Epidermal melanocyte (primary cell): ENCODE results near the gene APCDD1.

Experiments used
- DNase-seq: peaks from one replicate; pipeline ENCODE4 v3.0.0; 2011; ENCODE audit warnings: low spot score; ENCODE audit not compliant: insufficient read length

Gene APCDD1

GRCh38 chr18:10431680-10432079, 22.8 kb upstream of the APCDD1 start:
- DNase-seq, result no peak

- no peak for DNase-seq
Observed at GRCh38 chr18:10432781-10433180, 21.7 kb upstream of the APCDD1 start.

- no peak for DNase-seq
Observed at GRCh38 chr18:10436160-10436559, 18.3 kb upstream of the APCDD1 start.

GRCh38 chr18:10437837-10438236, 16.6 kb upstream of the APCDD1 start:
- DNase-seq, result no peak

- no peak for DNase-seq
Observed at GRCh38 chr18:10439898-10440297, 14.5 kb upstream of the APCDD1 start.

GRCh38 chr18:10440884-10441283, 13.6 kb upstream of the APCDD1 start:
- no peak for DNase-seq

- DNase-seq, result no peak
Observed at GRCh38 chr18:10441472-10441871, 13.0 kb upstream of the APCDD1 start.

- no peak for DNase-seq
Observed at GRCh38 chr18:10442551-10442971, 11.9 kb upstream of the APCDD1 start.

- DNase-seq, result no peak
Observed at GRCh38 chr18:10443001-10443400, 11.4 kb upstream of the APCDD1 start.

GRCh38 chr18:10444314-10445006, 10.0 kb upstream of the APCDD1 start:
- DNase-seq, result no peak

- DNase-seq, result no peak
Observed at GRCh38 chr18:10449396-10449795, 5.0 kb upstream of the APCDD1 start.

GRCh38 chr18:10450986-10451385, 3.4 kb upstream of the APCDD1 start:
- no peak for DNase-seq

GRCh38 chr18:10453261-10453805, 1.1 kb upstream of the APCDD1 start:
- no peak for DNase-seq

GRCh38 chr18:10454681-10455557, 484 bp downstream of the APCDD1 start:
- DNase-seq, result no peak

- no peak for DNase-seq
Observed at GRCh38 chr18:10455726-10456453, 1.5 kb downstream of the APCDD1 start.

GRCh38 chr18:10456718-10457117, 2.3 kb downstream of the APCDD1 start:
- DNase-seq, result no peak

GRCh38 chr18:10457128-10457527, 2.7 kb downstream of the APCDD1 start:
- no peak for DNase-seq

- no peak for DNase-seq
Observed at GRCh38 chr18:10457767-10458166, 3.3 kb downstream of the APCDD1 start.

GRCh38 chr18:10458691-10459090, 4.3 kb downstream of the APCDD1 start:
- DNase-seq, result no peak

- DNase-seq, result no peak
Observed at GRCh38 chr18:10459587-10459986, 5.2 kb downstream of the APCDD1 start.

GRCh38 chr18:10460414-10461018, 6.1 kb downstream of the APCDD1 start:
- DNase-seq, result no peak
